Fibroblast of gingiva (primary cell): ENCODE data around the gene MAP3K4.
"Not testable (repeated sequence)": the region's sequence is repeated elsewhere in the genome, so short reads cannot be mapped to it uniquely, and the experiment has no call there.

Experiments
- DNase-seq: peaks from one replicate; pipeline ENCODE4 v3.0.0-alpha.2; 2011; ENCODE audit warnings: low read depth

The MAP3K4 gene

GRCh38 chr6:160972594-160972993 is 19.0 kb upstream of the MAP3K4 start:
- DNase-seq = not testable (repeated sequence)

- DNase-seq = peak; percentile 73
Measured at GRCh38 chr6:160973311-160974250, 18.0 kb upstream of the MAP3K4 start.

GRCh38 chr6:160974304-160974771 is 17.2 kb upstream of the MAP3K4 start:
- peak; percentile 97 for DNase-seq

GRCh38 chr6:160975162-160975561 is 16.4 kb upstream of the MAP3K4 start:
- no peak for DNase-seq

GRCh38 chr6:160975961-160976360 is 15.6 kb upstream of the MAP3K4 start:
- not testable (repeated sequence) for DNase-seq

- DNase-seq = peak; percentile 82
Measured at GRCh38 chr6:160978141-160978901, 13.2 kb upstream of the MAP3K4 start.

GRCh38 chr6:160979061-160979708 is 12.4 kb upstream of the MAP3K4 start:
- DNase-seq = peak; percentile 64

- not testable (repeated sequence) for DNase-seq
Measured at GRCh38 chr6:160983377-160983948, 8.1 kb upstream of the MAP3K4 start.

GRCh38 chr6:160986851-160987250 is 4.7 kb upstream of the MAP3K4 start:
- DNase-seq = no peak

- DNase-seq = no peak
Measured at GRCh38 chr6:160987265-160987664, 4.3 kb upstream of the MAP3K4 start.

GRCh38 chr6:160990847-160991405 is 643 bp upstream of the MAP3K4 start:
- DNase-seq = no peak

GRCh38 chr6:160992061-160992979 is 751 bp downstream of the MAP3K4 start:
- DNase-seq = peak; percentile 77

GRCh38 chr6:160992980-160993314 is 1.4 kb downstream of the MAP3K4 start:
- DNase-seq = no peak

- DNase-seq = no peak
Measured at GRCh38 chr6:160995271-160995670, 3.7 kb downstream of the MAP3K4 start.

GRCh38 chr6:160996131-160996601 is 4.6 kb downstream of the MAP3K4 start:
- no peak for DNase-seq

GRCh38 chr6:160998217-160998616 is 6.6 kb downstream of the MAP3K4 start:
- no peak for DNase-seq

- peak; percentile 25 for DNase-seq
Measured at GRCh38 chr6:160998766-160999165, 7.2 kb downstream of the MAP3K4 start.

- DNase-seq = no peak
Measured at GRCh38 chr6:160999516-160999915, 7.9 kb downstream of the MAP3K4 start.

- no peak for DNase-seq
Measured at GRCh38 chr6:161000632-161001031, 9.1 kb downstream of the MAP3K4 start.

- no peak for DNase-seq
Measured at GRCh38 chr6:161001421-161001820, 9.9 kb downstream of the MAP3K4 start.

- no peak for DNase-seq
Measured at GRCh38 chr6:161003336-161003735, 11.8 kb downstream of the MAP3K4 start.
